Right lobe of liver (tissue), 4 donors: ENCODE measurements around the gene DNAJB9.

ENCODE experiments used
- POLR2A ChIP-seq: fragments of 450-650 bp; IDR thresholded peaks from one replicate; pipeline ENCODE4 v1.6.1; 2017; ENCODE audit warnings: antibody characterized with exemption, mild to moderate bottlenecking
- TF ChIP-seq, protein P1 (sequence below), 4 donors: fragments of 200-600 bp in 3 of 4; fragments of 450-650 bp in 1 of 4; IDR thresholded peaks; one replicate each; pipeline versions ENCODE4 v1.5.1 to v1.8.0; 2016 to 2022; ENCODE audit warnings: antibody characterized with exemption in 4 of 4, mild to moderate bottlenecking in 2 of 4
- donor health status: DM: no; HTN: no; CAD: no.
- donor health status: DM: no; HTN: no; CAD: no.
- donor health status: DM: no; HTN: yes; CAD: no.

DNA sequence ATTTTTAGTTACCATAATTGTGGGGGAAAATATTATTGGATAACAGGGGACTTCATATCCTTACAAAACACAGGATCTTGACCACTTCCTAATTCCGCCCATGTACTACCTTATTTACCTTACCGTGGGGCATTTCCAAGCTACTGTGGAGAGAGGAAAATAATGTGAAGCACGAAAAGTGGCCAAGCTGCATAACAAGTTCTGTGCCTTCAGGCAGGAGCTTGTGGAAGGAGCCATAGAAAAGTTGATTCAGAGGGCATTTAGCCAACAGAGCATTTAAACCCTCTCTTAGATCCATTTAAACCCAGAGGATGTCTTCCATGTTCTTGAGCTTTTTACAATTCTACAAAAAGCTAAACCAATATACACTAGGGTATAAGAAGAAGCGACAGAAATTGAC lies 41.6 kb downstream of the DNAJB9 start:
- TF ChIP-seq, protein P1, sequence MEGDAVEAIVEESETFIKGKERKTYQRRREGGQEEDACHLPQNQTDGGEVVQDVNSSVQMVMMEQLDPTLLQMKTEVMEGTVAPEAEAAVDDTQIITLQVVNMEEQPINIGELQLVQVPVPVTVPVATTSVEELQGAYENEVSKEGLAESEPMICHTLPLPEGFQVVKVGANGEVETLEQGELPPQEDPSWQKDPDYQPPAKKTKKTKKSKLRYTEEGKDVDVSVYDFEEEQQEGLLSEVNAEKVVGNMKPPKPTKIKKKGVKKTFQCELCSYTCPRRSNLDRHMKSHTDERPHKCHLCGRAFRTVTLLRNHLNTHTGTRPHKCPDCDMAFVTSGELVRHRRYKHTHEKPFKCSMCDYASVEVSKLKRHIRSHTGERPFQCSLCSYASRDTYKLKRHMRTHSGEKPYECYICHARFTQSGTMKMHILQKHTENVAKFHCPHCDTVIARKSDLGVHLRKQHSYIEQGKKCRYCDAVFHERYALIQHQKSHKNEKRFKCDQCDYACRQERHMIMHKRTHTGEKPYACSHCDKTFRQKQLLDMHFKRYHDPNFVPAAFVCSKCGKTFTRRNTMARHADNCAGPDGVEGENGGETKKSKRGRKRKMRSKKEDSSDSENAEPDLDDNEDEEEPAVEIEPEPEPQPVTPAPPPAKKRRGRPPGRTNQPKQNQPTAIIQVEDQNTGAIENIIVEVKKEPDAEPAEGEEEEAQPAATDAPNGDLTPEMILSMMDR (IDR thresholded peaks at IDR 0.05) = no peak
- TF ChIP-seq POLR2A = no peak
